Measurements from ENCODE around the gene DDX47. TPM values are rescaled to one million over a fixed set of nuclear protein-coding genes. Genes with fewer than 3 reads are reported as not detected.

The DDX47 gene
- total RNA-seq, 4 donors from 2014 or later = 75.5 to 94.2 (median 81.8) TPM

GRCh38 chr12:12823811-12824210 lies 10.7 kb downstream of the DDX47 start:
- Histone ChIP-seq H3K36me3 (peaks cover 47 to 62% of the 10 kb centered on the region in 2 donors), H3K27ac (peak overlapping the region in 2 of 3 donors; percentile 68 to 74), H3K27me3 (no peaks in the 10 kb centered on the region), H3K4me3 (replicated peaks in 1 of 3) (no peak overlapping the region), H3K4me1 (peaks cover 44 to 45% of the 10 kb centered on the region in 2 donors), H3K9me3 (no peaks in the 10 kb centered on the region)
- intact Hi-C loops (cut with DNase I) = no loop called here
- 96 to 97% methylated on average over 5 of the region's 5 CpGs for WGBS, 2 donors
- TF ChIP-seq POLR2A (IDR thresholded peaks at IDR 0.05) (no peak), CTCF (IDR thresholded peaks at IDR 0.05) (no peak)
- no peak for DNase-seq

GRCh38 chr12:12835378-12836146 lies 22.4 kb downstream of the DDX47 start:
- DNase-seq = peak; percentile 62 to 75
- Histone ChIP-seq H3K9me3 (no peaks in the 10 kb centered on the region), H3K27me3 (no peaks in the 10 kb centered on the region), H3K4me3 (replicated peaks in 1 of 3) (no peak overlapping the region), H3K36me3 (peaks cover 0 to 7% of the 10 kb centered on the region in 2 donors), H3K4me1 (peaks cover 35 to 52% of the 10 kb centered on the region in 2 donors), H3K27ac (peak overlapping the region; percentile 95 to 97 (median 97))
- peak in 1 of 2 donors; percentile 36 for TF ChIP-seq POLR2A (IDR thresholded peaks at IDR 0.05)
- TF ChIP-seq CTCF (IDR thresholded peaks at IDR 0.05) = no peak
- WGBS, 2 donors = 46 to 59% methylated on average over 7 of the region's 7 CpGs
- intact Hi-C loops (cut with DNase I) = loop anchor here (5.0 kb wide), 1 partner anchor 57 kb away; the partner anchor contains the start of gene GPRC5A

- no peak for DNase-seq
- H3K4me1 ChIP-seq = peaks cover 35 to 52% of the 10 kb centered on the region in 2 donors
- TF ChIP-seq CTCF (IDR thresholded peaks at IDR 0.05) = no peak
- TF ChIP-seq POLR2A (IDR thresholded peaks at IDR 0.05) = no peak
- intact Hi-C loops (cut with DNase I) = loop anchor here (5.0 kb wide), 1 partner anchor 56 kb away; the partner anchor contains the start of gene GPRC5A
- no peaks in the 10 kb centered on the region for H3K9me3 ChIP-seq
- peaks cover 0 to 3% of the 10 kb centered on the region in 2 donors for H3K36me3 ChIP-seq
- 88 to 90% methylated on average over 6 of the region's 6 CpGs for WGBS, 2 donors
- no peaks in the 10 kb centered on the region for H3K27me3 ChIP-seq
- no peak overlapping the region for H3K4me3 ChIP-seq (replicated peaks in 1 of 3)
- H3K27ac ChIP-seq = peak overlapping the region; percentile 95 to 97 (median 97)
These were observed 23.4 kb downstream of the DDX47 start for GRCh38 chr12:12836571-12836970.

- intact Hi-C loops (cut with DNase I) = loop anchor here (5.0 kb wide), 1 partner anchor 55 kb away; the partner anchor contains the start of gene GPRC5A
- DNase-seq = peak; percentile 46 to 51
- H3K27ac ChIP-seq = peak overlapping the region; percentile 95 to 97 (median 97)
- peaks cover 35 to 52% of the 10 kb centered on the region in 2 donors for H3K4me1 ChIP-seq
- 45 to 51% methylated on average over 15 of the region's 15 CpGs for WGBS, 2 donors
- no peaks in the 10 kb centered on the region for H3K27me3 ChIP-seq
- H3K4me3 ChIP-seq (replicated peaks in 1 of 3) = no peak overlapping the region
- H3K9me3 ChIP-seq = no peaks in the 10 kb centered on the region
- peak in 1 of 2 donors; percentile 30 for TF ChIP-seq POLR2A (IDR thresholded peaks at IDR 0.05)
- TF ChIP-seq CTCF (IDR thresholded peaks at IDR 0.05) = peak in 5 of 6 experiments; percentile 23 to 83 (median 66)
- H3K36me3 ChIP-seq = peaks cover 0 to 3% of the 10 kb centered on the region in 2 donors
These were observed 24.1 kb downstream of the DDX47 start for GRCh38 chr12:12837025-12837812.
